GM19023 (cell line): ENCODE measurements around the gene LRRC73.

ENCODE experiments used
- ATAC-seq: cut with Tn5 transposase; IDR thresholded peaks from one replicate; pipeline ENCODE4 v1.9.1; 2021; ENCODE audit warnings: mild to moderate bottlenecking, moderate library complexity; ENCODE audit not compliant: unreplicated experiment

Gene LRRC73

DNA sequence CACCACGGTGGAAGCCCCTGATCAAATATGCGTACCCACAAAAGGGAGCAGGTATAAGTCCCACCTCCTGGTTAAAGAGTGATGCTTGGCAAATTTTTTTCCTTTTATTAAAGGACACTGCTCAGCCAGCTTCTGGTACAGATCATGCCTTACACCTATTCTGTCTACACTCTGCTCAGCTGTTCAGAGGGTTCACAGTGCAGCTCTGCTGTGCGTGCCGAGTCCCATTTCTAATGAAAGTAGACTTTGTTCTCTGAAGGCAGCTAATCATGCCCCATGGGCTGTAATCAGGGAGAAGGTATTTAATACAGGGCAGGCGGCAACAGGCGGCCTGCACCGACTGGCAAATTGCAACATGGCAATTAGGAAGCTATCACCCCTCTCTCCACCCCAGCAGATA lies 16.3 kb downstream of the LRRC73 start:
- no peak for ATAC-seq

DNA sequence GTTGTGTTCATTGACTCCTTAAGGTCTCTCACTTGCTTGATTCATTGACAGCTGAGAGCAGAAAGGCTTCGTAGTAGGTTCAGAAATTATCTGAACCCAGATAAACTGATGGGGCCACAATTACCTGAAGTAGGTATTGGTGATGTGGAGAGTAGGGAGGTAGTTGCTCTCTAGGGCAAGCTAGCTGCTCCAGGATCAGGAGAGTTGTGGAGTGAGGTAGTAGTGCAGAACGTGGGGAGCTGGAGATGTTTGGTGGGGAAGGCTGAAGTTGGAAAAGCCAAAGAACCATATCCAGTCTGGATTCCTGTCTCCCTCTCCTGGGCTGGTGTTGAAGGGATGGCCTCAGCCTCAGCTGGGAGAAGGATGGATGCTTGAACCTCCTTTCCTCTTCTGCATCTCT lies 16.9 kb downstream of the LRRC73 start:
- no peak for ATAC-seq

DNA sequence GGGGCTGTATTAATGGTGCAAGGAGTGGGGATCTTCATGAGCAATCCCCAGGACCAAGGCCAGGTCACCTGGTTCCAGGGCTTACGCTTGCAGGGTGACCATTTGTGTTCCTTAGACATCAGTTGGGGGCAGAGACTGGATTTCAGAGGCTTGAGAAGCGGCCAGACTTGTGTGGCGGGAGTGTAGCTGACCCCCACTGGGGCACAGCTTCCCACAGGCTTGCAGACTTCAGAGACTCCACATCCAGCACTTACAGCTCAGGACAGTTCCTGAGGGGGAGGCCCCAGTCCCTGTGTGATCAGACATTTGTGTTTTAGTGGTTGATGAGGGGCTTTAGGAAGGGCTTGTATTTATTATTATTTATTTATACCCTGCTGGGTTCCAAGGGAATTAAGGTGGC lies 17.5 kb downstream of the LRRC73 start:
- no peak for ATAC-seq

DNA sequence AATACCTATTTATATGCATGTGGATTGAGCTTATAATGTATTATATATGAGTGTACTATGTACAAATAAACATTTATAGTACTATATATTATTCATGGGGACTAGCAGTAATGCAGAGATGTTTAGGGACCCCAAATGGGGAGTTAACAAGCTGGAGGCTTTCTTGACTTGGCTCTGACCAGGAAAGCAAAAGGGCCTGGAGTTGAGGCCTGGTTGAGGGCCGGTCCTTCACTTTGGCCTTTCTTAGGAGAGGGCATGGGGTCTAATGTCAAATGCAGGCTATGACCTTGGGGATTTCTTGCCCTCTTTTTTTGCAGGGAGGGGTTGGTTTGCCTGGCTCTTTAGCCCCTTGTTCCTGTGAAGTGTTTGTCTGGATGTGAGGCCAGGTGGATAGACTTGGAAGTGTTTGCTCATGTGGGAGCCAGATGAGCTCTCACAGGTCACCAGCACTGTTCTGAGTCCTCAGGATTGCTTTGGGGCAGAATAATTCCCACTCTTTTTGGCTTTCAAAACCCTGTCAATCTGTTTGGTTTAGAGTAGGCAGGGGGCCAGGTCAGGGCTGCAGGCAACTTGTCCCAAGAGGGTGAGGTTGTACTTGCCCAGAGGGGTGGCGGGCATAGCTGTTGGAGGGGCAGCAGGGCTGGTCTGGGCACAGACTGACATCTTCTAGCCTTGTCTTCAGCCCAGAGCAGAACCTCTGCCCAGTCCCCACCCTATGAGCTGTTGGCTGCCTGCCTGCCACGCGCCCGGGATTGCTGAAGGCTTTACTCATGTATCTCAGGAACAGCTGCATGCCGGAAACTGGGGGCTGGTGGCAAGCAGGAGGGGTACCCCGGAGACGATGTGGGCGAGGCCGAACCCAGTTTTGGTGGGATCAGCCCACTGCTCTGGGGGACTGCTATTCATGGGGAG lies 18.1 kb downstream of the LRRC73 start:
- ATAC-seq: no peak

DNA sequence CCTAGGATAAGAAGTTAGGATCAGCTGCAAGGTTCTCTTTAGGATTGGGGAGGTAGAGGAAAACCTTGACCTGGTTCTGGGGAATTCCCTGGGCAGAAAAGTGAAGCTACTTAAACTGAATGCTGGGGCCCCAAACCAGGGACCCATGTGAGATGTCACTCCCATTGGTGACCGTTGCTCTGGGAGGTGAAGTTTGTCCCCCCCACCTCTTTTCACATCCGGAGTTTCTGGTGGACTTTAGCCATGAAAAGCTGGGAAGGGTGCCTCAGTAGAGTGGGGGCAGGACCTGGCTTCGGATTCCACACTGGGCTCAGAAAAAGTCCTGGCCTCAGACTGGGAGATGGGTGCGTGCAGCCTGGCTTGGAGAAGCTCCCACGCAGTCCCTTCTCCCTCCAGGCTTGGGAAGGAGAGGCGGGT lies 19.6 kb downstream of the LRRC73 start:
- ATAC-seq: no peak

DNA sequence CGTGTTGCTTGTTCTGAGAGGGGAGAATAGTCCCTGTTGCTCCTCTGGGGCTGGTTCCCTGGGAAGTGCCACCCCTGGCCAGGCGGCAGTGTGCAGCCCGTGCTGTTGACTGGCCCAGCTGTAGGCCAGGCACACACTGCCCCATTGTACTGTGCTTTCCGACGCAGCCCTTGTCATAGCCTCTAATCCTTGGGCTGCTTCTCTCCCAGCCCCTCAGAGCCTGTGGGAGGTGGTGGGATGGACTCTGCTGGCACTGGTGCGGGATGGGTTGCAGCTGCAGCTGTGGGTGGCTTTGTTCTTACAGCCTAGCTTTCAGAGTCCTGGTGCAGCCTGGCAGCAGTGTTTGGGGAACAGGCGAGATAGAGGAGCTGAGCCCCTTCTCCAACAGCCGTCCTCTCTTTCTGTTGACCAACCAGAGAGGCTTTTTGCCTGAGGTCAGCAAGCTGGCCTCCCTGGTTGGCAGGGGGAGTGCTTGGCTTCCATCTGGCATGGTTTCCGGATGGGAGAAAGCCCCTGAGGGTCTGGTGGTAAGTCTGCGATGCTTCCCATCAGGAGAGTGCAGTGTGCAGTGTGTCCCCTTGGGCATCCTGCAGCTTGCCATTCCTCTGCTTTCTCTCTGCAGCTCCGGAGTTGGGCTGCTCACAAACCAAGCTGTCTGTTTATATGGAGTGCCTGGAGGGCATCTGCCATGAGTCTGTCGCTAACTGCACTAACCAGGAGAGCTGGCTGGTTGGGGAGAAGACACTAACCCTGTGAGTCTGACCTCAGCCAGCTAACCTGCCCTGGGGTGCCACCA lies 20.7 kb downstream of the LRRC73 start:
- ATAC-seq: no peak

DNA sequence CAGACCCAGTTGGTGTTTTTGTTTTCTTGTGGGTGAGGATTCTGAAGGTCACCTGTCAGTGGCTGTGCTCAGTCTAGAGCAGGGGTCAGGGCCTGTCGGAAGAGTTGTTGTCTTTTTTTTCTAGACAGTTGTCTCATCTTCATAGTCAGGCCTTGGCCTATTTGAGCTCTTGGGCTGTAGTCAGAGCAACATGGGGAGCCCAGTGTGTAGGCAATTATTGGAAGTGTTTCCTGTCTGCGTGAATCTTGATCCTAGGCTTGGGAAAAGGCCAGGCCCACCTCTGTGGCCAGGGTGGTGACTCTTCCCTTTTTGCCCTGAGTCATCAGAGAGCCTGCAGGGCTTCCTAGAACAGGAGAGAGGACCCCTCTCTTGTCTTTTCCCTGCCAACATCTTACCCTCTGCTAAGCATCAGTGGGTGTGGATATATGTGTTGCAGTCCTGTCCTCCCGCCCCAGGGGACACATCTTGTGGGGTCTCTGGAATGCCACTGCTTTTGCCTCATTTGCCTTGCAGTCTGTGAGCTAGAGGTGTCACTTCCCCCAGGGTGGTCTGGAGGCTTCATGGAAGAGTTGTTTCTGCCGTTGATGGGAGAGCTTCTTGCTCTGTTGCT lies 21.4 kb downstream of the LRRC73 start:
- no peak for ATAC-seq

DNA sequence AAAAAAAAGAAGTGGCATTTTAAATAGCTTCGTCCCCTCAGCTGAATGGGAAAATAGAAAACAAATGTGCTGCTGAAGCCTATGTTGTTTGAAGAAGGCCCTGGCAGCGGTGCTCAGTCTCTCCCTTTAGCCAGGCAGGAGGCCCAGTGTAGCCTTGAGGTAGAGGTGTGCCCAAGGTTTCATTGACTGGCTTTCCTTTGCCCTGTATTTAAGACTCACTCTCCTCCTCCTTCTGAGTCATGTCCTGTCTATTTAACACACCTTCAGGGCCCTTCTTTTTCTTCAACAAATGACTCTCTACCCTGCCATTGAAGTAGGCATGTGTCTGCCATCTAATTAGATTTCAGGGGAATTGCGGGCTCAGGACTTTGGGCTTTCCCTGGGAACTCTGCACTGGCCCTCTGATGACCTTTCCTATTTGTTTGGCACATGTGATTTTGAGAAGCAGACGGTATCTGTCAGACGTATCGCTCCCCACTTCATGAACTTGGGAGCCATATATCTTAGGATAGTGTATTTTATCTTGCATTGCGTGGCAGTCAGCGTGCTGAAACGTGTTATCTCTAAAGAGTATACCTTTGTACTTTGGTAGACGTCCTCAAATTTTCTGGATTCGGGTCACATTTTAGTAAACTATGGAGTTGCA lies 28.4 kb downstream of the LRRC73 start:
- ATAC-seq: no peak

DNA sequence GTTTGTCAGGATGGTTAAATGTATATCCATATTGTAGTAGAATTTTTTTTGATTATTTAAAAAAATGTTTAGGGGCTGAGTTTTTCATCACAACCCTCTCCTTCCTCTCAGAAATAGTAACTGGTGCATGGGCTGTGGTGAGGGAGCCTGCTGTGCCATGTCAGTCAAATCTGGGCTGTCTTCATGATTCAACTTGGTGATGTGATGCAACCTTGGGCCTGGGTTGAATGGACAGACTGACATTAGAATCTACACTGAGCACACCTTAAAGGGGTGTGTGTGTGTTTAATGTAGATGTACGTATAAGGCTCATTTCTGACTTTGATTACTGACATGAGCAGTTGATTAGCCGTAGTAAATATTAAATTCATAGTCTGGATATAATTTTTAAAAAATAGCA lies 29.1 kb downstream of the LRRC73 start:
- no peak for ATAC-seq

DNA sequence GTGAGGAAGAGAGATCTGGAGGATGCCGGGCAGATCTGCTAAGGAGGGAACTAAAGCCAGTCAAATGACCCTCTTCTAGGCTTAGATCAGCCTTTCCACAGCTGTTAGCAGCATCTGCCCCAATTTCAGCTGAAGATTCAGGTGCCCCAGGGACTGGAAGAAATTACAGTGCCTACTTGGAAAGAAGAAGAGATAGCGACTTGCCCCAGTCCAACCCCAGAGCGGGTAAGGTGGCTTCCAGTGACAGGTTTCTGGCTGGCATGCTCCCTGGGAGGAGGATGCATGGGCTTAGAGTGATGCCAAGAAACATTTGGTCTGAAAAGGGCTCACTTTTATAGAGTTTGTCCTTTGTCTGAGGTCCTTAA lies 32.2 kb downstream of the LRRC73 start:
- no peak for ATAC-seq

DNA sequence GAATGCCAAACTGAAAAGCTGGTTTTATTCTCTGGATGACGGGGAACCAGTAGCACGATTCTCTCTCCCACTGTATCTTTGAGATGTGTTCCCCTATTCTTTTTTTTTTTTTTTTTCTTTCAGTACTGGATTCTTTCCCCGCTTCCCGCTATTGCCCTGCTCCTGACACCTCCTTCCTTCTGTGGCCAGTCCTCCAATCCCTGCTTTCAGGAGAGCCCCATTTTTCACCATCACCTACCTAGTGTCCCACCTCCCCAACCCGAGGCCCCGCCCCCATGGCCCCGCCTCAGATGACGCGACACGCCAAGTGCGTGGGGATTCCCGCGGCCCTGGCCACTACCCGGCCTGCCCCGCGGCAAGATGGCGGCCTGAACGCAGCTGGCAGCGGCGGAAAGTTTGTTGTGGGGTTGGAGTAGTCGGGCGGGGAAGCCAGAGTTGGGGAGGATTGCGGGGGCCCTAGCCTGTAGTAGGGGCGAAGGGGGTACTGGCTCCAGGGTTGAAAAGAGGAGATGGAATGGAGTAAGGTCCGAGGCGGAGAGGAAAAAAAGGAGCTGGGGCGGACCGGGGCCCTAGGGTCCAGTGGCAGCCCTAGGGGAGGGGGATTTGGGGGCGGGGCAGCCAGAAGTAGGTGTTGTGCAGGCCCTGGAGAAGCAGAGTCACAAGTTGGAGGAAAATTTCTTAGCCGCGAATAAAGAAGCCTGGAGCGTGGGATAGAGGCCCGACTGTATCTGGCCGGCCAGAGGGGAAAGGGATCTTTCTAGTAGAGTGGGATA lies 32.7 kb downstream of the LRRC73 start, which contains the start of gene TJAP1:
TJAP1 (plus strand) TSS at position 336 of the 773 bp plus-strand sequence. CDS start 21,432 bp downstream, outside the sequence.
- ATAC-seq: peak; percentile 97

DNA sequence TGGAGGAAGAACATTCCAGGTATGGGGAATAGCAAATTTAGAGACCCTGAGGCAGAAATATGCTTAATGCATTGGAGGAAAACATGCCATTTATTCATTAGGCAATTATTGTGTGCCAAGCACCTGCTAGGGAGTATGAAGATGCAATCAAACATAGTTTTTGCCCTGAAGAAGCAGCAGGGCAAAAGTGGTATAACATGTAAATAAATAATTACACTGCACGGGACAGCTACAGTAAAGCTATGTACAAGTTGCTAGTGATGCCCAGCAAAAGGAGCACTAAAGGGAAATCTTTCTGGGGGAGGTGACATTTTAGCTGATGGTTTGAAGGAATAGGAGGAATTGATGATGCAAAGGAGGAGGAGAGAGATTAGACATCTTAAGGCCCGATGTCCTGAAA lies 33.4 kb downstream of the LRRC73 start:
- peak; percentile 5 for ATAC-seq

DNA sequence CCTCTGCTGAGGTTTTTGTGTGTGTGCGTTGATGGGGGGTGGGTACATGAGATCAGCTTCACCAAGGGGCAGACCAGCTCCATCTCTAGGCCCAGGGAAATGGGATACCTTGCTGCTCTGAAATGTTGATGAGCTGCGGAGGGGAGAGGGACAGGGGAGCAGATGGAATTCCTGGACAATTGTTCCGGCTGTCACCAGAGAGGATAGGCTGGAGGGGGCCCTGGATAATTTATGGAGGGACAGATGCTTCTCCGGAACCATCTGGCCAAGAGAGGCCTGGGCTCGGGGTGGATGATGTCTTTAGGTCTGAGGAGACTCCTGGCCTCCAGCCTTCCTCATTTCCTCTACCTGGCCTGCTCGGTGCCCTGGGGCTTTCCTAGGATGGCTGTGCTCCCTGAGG lies 34.6 kb downstream of the LRRC73 start:
- no peak for ATAC-seq

DNA sequence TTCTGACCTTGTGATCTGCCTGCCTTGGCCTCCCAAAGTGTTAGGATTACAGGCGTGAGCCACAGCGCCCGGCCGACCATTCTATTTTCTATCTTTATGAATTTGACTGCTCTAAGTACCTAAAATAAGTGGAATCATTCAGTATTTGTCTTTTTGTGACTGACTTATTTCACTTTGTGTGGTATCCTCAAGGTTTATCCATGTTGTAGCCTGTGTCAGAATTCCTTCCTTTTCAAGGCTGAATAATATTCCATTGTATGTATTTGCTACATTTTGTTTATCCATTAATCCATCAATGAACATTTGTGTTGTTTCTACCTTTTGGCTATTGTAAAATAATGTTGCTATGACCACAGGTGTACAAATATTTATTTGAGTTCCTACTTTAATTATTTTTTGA lies 37.6 kb downstream of the LRRC73 start:
- ATAC-seq: no peak

DNA sequence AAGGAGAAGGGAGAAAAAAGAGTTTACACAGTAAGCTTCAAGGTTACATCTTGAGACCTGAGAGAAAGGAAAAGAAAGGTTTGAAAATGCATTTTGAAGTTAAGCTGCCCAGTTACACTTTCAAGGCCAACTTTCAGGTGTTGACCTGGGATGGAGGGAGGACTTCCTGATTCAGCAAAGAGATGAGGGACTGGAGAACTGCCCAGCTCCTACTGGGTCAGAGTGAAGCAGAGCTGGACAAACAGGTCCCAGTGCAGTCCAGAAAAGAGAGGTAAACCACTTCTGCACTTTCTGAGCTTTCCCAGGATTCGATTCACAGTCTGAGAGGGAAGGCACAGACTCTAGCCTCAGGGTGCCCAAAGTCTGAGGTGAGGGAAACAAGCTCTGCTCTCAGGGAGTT lies 38.7 kb downstream of the LRRC73 start:
- ATAC-seq: no peak

DNA sequence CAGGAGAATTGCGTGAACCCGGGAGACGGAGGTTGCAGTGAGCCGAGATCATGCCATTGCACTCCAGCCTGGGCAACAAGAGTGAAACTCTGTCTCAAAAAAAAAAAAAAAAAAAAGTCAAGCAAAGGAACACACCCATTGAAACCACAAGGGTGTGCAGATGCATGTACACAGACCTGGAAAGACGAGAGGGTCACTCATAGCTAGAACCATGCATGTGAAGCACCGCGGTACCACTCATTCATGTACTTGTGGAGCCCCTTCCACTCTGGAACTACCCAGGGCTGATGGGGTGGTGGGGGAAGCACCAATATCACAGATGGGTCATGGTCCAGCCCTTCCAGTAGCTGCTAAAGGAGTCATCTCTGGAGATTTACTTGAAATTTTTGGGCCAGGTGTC lies 40.2 kb downstream of the LRRC73 start:
- ATAC-seq: no peak

DNA sequence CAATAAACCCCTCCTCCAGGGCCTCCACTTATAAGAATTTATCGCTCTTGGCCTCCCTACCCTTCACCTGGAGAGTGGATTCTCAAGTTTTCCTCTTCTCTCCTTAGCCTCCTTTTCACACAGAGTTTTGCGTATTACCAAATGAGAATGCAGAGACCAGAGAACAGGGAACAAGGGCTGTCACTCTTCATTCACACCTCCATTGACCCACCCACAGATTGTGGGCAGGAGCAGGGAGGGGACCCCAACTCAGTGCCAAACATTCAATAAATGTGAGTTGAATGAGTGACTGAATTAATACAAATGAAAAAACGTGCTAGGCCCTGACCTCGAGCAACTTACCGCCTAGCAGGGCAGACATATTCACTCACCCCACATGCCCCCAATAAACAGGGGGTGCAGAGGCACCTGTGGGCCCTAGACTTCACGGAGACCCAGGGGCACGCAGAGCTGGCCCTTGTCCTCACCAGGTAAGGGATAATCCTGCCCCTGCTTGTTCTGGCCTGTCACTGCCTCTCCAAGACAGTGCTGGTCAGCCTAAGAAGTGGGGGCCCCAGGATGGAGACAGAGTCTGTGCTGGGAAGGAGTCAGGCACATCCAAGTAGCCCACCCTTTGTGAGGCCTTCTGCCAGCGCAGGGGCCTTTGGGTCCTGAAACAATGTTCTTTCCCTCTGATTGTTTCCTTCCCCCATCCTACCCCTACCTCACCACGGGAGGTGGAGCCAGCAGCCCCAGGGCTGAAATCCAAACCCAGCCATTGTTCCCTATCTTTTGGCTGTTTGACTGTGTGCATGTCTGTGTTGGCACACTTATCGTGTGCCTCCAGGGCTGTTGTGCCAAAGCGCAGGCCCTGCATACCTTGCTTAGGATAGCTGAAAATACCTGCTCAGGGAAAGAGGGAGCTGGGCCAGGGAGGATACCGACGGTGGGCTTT lies 41.1 kb downstream of the LRRC73 start:
- ATAC-seq: no peak

DNA sequence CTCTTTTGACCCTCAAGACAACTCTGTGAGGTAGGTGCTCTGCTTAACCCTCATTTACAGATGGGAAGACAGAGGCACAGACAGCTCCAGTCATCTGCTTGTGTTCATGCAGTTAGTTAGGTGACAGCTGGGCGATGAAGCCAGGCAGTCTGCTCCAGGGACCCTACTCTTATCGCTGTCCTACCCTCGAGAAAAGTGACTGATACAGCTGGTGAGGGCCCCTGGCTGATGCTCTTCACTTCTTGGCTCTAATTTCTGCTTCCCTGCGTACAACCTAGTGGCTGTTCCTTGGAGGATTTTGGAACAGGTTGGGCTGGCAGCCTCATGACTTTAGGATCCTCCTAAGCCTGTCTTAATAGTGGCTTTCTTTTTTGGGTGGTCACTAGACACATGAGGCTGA lies 41.9 kb downstream of the LRRC73 start:
- no peak for ATAC-seq

DNA sequence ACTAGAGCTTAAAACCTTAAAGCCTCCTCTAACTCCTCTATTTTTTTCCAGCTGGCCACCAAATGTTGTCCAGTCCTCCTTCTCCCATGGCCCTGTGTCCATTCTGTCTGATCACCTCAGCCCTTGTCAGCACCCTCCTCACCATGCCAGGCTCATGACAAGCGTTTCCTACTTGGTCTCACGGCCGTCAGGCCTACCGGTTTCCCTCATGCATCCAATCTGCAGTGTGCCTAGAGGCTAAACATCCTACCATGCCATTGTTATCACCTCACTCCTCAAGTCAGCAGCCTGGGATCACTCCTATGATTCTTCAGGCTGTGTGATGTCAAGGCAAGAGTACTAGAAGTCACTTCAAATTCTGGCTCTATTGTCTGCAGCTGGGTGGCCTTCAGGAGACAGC lies 42.4 kb downstream of the LRRC73 start:
- ATAC-seq: no peak
